Kidney (tissue), 14 donors: ENCODE measurements around the gene CCSER2. TPM values are rescaled to one million over a fixed set of nuclear protein-coding genes. Genes with fewer than 3 reads are reported as not detected.

ENCODE experiments used
- DNase-seq, 5 donors: peaks; one replicate each; pipeline ENCODE4 v3.0.0-alpha.2; 2013 to 2020
- FAIRE-seq: peaks from 2 replicates; lab custom pipeline; 2012; peaks lifted over from hg19 to GRCh38; lab: Jason Lieb, UNC
- H3K27ac ChIP-seq, 2 donors: one replicate each; pipeline ENCODE4 v1.7.0; 2013; ENCODE audit warnings: low read depth in 2 of 2, low read length in 2 of 2, inconsistent platforms in 1 of 2
- H3K27me3 ChIP-seq: one replicate; pipeline ENCODE4 v1.7.1; 2013; ENCODE audit warnings: low read length, inconsistent platforms; ENCODE audit not compliant: control insufficient read depth, insufficient read depth
- H3K36me3 ChIP-seq, 3 donors: one replicate each; pipeline versions ENCODE4 v1.7.0 to v1.7.1; 2013; ENCODE audit warnings: low read length in 3 of 3, control low read depth in 1 of 3, inconsistent platforms in 1 of 3; ENCODE audit not compliant: insufficient read depth in 3 of 3, control insufficient read depth in 2 of 3
- H3K4me1 ChIP-seq, 3 donors: one replicate each; pipeline versions ENCODE4 v1.7.0 to v1.7.1; 2013; ENCODE audit warnings: low read length in 3 of 3, inconsistent platforms in 1 of 3, low read depth in 1 of 3; ENCODE audit not compliant: control insufficient read depth in 2 of 3, insufficient read depth in 2 of 3
- H3K4me3 ChIP-seq, 3 donors: one replicate each; pipeline versions ENCODE4 v1.7.0 to v1.8.1; 2013; ENCODE audit warnings: low read length in 3 of 3, control low read depth in 1 of 3, inconsistent platforms in 1 of 3
- H3K9ac ChIP-seq, 3 donors: one replicate each; pipeline versions ENCODE4 v1.7.0 to v1.7.1; 2013; ENCODE audit warnings: low read length in 3 of 3, control low read depth in 1 of 3, inconsistent platforms in 1 of 3
- H3K9me3 ChIP-seq, 3 donors: one replicate each; pipeline versions ENCODE4 v1.7.0 to v1.7.1; 2013; ENCODE audit warnings: low read length in 3 of 3, control low read depth in 1 of 3, inconsistent platforms in 1 of 3; ENCODE audit not compliant: control insufficient read depth in 2 of 3, insufficient read depth in 1 of 3
- CTCF ChIP-seq: IDR thresholded peaks from 3 replicates; pipeline ENCODE4 v1.5.1; 2012; ENCODE audit warnings: mild to moderate bottlenecking, moderate library complexity, borderline replicate concordance; ENCODE audit not compliant: insufficient read depth; ENCODE audit errors: extremely low read depth
- intact Hi-C: fragments of 100-400 bp; cut with DNase I; formaldehyde crosslinking; loops from one replicate; pipeline ENCODE4 v1.11.1; 2022
- polyA plus RNA-seq: library from polyadenylated mRNA; stranded (reverse); fragments of 350-450 nt; fragmentation: Illumina TruSeq; extraction: RNeasy Lipid Tissue Mini Kit (QIAGEN cat#74804); gene quantifications from one replicate; pipeline ENCODE4 v1.2.3, GENCODE V29; 2014; ENCODE audit warnings: low read depth, low replicate concordance; ENCODE audit not compliant: insufficient read depth
- total RNA-seq: library from RNA; stranded (reverse); fragmentation: NEBNext Ultra II Directional; extraction: Animal tissue kit (Norgen Biotek cat#: 25700); gene quantifications from one replicate; pipeline ENCODE4 v1.2.1, GENCODE V29; 2021
- donor health status: control.
- donor health status: control.
- donor health status: control.
- donor health status: control.
- donor health status: control.
- donor health status: DM: yes; HTN: yes; CAD: no.
- donor health status: Normal renal cell carcinoma (clear cell type).

The CCSER2 gene
- total and polyA plus RNA-seq, 2 donors from 2014 or later: 12.6 to 46.4 TPM

GRCh38 chr10:84484541-84484940 is 156.2 kb downstream of the CCSER2 start:
- Histone ChIP-seq H3K36me3 (no peaks in the 10 kb centered on the region), H3K4me3 (no peak overlapping the region), H3K27ac (no peak overlapping the region), H3K4me1 (no peaks in the 10 kb centered on the region), H3K9ac (no peak overlapping the region), H3K27me3 (no peaks in the 10 kb centered on the region), H3K9me3 (no peaks in the 10 kb centered on the region)
- FAIRE-seq (no peak), DNase-seq (no peak)
- intact Hi-C loops: no loop called here
- no peak for TF ChIP-seq CTCF

GRCh38 chr10:84493361-84493760 is 165.0 kb downstream of the CCSER2 start:
- intact Hi-C loops: no loop called here
- no peaks in the 10 kb centered on the region for H3K9me3 ChIP-seq
- H3K4me3 ChIP-seq: no peak overlapping the region
- no peak overlapping the region for H3K9ac ChIP-seq
- DNase-seq (no peak), FAIRE-seq (no peak)
- H3K4me1 ChIP-seq: no peaks in the 10 kb centered on the region
- no peak overlapping the region for H3K27ac ChIP-seq
- no peak for TF ChIP-seq CTCF
- no peaks in the 10 kb centered on the region for H3K36me3 ChIP-seq
- no peaks in the 10 kb centered on the region for H3K27me3 ChIP-seq

GRCh38 chr10:84493951-84494848 is 165.8 kb downstream of the CCSER2 start:
- intact Hi-C loops: no loop called here
- Histone ChIP-seq H3K4me3 (no peak overlapping the region), H3K9ac (no peak overlapping the region), H3K27me3 (no peaks in the 10 kb centered on the region), H3K27ac (no peak overlapping the region), H3K4me1 (no peaks in the 10 kb centered on the region), H3K9me3 (no peaks in the 10 kb centered on the region), H3K36me3 (no peaks in the 10 kb centered on the region)
- DNase-seq: peak in 1 of 5 donors; percentile 37
- no peak for FAIRE-seq
- no peak for TF ChIP-seq CTCF

GRCh38 chr10:84494849-84495180 is 166.4 kb downstream of the CCSER2 start:
- FAIRE-seq (no peak), DNase-seq (no peak)
- intact Hi-C loops: no loop called here
- Histone ChIP-seq H3K4me3 (no peak overlapping the region), H3K9me3 (no peaks in the 10 kb centered on the region), H3K36me3 (no peaks in the 10 kb centered on the region), H3K4me1 (no peaks in the 10 kb centered on the region), H3K9ac (no peak overlapping the region), H3K27ac (no peak overlapping the region), H3K27me3 (no peaks in the 10 kb centered on the region)
- no peak for TF ChIP-seq CTCF
